ENCODE measurements around the gene F10.
"Not testable (repeated sequence)": the region's sequence is repeated elsewhere in the genome, so short reads cannot be mapped to it uniquely, and the experiment has no call there.

F10 gene

DNA sequence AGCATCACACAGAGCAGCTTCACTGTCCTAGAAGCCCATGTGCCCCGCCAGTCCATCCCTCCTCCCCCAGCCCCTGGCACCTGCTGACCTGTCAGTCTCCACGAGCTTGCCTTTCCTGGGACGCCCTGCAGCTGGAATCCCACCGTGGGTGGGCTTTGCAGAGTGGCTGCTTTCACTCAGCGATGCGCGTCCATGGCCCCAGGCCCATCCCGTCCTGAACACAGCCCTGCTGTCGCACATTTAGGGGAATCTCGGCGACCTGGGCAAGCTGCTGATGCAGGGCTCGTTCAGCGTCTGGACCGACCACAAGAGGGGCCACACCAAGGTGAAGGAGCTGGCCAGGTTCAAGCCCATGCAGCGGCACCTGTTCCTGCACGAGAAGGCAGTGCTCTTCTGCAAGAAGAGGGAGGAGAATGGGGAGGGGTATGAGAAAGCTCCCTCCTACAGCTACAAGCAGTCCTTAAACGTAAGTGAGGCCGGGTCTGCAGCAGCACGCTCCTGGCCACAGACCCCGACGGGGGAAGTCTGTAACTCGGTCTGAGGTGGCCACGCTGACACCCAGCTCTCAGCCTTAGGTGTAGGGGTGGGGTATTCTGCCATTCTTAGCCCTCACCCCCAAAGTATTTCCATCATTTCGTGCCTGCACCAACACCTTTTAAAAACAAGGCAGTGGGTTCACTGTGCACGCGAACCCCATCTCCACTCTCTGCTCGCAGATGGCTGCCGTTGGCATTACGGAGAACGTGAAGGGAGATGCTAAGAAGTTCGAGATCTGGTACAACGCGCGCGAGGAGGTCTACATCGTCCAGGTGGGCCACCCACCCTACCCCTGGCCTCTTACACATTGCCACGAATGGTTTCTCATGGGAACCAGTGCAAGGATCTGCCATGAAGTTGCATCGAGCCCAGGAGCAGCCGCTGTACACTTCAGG, 35.3 kb upstream of the F10 start:
- DNase-seq, result no peak

DNA sequence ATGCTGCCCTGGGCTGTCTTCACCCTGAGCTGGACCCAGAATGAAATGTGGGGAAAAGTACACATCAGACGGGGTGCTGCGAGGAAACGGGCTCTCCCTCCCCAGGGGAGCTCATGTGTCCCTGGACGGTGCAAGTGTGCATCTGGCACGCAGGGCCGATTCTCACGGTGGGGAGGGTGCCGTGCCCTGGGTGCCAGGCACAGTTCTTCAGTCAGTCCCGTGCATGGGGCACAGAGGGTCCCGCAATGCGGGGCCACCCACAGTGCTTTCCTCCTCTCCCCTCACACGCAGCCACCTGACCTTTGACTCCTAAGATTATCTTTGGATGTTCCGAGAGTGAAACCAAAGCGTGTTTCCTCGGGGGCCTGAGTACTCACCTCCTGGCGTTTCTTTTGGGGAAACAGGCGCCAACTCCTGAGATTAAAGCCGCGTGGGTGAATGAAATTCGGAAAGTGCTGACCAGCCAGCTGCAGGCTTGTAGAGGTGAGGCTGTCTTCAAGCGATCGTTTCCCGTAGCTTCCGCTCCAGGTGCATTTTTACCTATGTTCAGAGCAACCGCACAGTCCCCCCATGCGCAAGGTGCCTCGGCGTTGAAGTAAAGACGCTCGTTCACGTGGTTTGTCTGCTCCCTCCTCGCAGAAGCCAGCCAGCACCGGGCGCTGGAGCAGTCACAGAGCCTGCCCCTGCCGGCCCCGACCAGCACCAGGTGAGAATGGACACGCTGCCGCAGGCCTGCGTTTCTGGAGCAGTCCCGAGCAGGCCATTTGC, 34.5 kb upstream of the F10 start:
- DNase-seq, result no peak

DNA sequence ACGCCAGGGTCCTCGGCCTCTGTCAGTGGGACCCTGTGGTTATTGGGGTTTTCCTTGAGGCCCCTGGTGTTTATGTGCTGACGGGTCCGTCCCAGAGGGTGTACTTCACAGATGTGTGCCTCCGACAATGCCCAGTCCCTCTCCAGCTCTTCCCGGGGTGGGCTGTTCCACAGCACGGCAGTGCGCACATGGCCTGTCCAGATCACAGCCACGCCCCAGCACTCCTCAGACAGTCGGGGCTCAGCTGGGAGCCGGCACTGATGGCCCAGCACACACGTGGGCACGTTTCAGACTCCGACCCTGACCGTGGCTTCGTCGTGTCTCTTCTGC, 33.9 kb upstream of the F10 start:
- DNase-seq, result no peak

DNA sequence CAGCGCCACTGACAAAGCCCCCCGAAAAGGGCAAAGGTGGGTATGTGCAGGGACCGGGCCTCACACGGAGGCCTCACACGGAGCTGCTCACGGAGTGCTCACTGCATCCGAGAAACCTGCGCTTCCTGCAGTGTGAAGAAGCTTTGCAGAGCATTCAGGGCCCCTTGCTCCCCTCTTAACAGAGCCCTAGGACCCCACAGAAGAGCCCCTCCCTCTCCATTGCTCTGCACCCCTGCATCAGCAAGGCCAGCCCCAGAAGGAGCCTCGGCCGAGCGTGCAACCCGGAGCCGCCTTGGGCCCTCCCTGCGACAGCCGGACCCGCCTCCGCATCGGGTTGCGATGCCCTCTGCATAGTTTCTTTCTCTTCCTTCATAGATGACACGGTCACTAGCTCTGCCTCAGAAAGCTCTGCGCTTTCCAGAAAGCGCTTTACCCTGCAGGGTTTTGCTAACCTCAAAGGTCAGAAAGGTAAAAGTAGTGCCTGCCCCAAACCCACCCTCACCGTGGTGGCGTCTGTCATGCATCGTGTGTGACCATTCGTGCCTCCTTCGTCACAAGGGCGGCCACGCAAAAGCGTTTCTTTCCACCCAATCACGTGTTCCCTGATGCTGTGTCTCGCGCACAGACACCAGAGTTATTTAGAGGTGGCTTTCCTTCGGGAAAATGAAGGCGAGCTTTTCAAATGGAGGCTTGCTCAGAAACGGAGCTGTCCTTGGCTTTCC, 32.7 kb upstream of the F10 start:
- no peak for DNase-seq

DNA sequence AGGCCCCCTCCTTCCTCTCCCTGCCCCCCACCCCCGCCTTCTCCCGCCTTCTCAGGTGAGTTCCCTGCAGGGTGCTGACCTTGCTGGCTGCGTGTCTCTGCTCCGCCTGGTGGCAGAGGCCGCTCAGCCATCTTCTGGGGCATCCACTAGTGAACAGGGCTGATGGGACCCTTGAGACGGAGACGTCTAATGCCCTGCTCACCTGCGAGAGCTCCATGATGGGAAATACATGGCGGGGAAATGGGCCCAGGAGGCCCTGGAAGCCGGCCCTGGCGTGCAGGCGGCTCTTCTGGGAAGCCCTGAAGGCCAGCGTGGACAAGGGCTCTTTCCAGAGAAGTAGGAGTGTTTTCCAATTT, 32.2 kb upstream of the F10 start:
- no peak for DNase-seq

DNA sequence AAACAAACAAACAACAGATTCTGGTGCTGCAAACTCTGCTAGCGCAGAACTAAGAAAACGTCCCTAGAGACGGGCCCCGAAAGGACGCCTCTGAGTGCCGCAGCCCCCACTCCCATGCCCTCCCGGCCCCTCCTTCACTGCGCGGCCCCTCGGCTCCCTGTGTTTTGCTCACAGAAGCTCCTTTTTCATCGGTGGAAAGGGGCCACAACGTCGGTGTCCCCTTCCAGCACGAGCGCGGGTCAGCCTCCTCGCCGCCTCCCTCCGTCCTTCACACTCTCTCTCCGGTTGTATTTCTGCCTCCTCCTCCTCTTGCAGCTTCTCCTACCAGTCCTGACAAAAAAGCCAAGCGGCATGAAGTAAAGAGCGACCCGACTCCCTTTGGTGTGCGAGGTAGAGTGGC, 31.8 kb upstream of the F10 start:
- no peak for DNase-seq

DNA sequence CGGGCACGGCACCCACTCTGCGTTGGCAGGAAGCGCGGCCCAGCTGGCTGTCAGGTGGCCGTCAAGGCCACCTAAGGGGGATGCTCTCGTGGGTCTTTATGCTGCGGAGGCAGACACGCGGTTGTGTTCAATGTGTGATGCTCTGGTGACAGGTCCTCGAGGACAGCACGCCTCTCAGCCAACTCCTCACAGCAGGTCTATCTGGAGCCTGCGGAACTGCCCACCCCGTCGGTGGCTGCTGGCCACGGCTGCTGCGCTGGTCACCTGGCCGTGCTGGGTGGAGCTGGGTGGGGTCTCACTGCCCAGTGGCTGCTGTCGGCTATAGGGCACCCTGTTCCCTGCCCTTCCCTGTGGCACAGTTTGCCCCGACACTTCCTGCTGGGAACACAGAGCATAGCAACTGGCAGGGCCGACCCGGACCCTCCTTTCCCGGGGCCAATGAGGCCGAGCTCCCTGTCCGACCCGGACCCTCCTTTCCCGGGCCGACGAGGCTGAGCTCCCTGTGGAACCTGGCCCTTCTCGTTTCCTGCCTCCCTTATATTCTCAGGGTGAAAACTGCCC, 31.3 kb upstream of the F10 start:
- DNase-seq, result no peak

DNA sequence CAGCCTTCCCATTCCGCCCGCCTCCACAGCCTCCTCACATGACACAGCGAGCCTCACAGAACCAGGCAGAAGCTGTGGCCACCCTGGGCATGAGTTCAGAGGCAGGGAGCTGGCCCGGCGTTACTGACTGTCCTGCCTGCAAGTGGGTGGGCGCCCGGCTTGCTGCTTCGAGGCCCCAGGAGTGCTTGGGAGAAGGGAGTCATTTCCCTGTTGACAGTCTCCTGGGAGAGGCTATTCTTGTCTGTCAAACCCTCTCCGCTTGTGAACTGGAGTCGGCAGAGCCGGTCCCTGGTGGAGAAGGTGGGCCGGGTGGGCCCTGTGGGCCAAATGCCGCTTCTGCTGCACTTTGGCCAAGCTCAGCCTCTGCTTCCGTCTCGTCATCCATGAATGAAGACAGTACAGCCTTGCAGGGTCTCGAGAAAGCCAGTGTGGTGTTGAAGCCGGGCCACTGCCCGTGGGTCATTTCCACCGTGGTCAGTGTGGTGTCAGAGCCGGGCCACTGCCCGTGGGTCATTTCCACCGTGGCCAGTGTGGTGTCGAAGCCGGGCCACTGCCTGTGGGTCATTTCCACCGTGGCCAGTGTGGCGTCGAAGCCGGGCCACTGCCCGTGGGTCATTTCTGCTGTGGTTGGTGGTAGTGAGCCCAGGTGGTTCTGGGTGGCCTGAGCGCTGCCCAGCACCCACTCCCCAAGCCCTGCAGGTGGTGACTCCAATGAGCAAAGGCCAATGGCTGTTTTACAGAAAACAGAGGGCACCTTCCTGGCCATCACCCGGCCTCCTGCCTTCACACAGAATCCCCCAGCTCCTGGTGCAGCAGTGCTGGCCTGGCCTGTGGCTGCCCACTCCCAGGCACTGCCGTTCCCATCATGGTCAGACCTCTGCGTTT, 30.5 kb upstream of the F10 start:
- DNase-seq, result no peak

DNA sequence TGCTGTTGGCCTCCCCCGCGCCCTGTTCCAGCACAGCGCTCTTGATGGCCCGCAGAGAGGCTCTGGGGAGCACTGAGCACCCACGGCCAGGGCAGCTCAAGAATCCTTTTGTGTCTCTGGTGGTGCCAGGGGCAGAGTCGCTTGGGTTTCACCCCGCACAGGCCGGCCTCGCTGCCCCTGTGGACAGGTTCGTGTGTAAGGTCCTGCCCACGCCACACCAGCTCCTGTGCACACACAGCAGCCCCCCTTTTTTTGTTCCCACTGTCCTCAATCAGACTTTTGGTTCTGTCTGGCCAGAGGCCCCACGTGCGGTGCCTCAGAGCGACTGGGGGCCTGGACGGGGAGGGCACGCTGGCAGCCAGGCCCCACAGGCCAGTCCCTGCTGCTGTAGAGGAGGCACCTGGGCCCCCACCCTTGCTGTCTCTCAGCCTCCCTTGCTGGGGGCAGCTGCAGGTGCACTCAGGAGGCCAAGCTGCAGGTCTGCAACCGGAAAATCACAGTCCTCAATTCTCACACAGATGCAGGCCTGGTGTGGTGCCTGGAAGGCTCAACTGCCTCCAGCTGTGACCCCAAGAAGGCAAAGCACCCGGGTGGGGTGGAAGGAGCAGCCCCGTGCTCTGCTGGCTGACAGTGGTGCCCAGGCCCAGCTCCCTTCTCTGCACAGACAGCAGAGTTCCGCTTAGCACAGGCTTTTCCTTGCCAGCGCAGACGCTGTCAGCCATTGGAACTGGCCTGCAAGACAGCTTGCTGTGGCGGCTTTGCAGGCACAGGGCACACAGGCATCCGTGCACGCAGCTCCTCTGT, 29.6 kb upstream of the F10 start:
- DNase-seq, result no peak

DNA sequence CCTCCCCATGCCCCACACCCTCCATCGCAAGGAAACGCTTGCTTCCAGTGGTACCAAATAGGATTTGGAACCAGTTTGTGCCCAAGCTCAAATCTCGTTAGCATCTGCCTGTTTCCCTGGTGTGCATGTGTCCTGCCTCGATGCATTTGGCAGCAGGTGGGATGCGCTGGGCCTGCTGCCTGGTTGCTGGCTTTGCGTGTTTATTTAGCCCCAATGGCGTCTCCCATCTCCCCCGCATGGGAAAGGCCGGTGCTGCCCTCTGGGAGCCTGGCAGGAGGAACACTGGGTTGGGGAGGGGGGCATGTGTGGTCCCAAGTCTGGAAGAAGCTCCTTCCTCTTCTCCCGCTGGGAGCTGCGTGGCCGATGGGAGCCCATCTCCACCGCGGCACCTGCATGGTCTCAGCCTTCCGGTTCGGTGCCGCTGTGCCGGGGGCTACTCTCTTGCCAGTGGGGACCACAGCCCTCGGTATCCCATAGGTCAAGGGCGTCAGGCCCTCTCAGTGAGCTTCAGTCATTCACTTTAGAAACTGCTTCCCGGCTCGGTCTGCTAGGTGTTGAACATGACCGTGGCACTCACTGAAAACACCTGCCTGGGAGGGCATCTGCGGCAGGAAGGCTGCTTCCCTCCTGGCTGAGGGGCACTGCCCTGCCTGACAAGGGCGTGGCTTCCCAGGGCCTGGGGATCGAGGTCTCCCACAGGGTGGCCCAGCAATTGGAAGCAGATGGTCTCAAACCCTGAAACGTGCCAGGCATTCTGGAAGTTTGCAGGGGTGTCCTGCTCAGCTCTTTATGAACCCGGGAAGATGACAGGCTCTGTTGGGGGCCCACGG, 28.8 kb upstream of the F10 start:
- DNase-seq, result no peak

DNA sequence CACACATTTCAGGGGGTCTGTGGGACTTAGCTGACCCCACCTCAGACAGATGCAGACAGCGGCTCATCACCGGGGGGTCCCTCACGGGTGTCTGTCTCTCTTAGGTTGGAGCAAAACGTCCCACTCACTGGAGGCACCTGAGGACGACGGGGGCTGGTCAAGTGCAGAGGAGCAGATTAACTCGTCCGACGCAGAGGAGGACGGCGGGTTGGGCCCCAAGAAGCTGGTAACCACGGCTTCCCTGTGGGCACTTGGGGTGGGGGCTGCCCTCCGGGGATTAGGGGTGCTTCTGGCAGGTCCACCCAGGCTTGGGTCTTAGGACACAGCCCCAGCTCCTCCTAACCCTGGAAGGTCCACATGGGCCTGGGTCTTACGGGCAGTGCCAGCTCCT, 28.2 kb upstream of the F10 start:
- DNase-seq, result no peak

DNA sequence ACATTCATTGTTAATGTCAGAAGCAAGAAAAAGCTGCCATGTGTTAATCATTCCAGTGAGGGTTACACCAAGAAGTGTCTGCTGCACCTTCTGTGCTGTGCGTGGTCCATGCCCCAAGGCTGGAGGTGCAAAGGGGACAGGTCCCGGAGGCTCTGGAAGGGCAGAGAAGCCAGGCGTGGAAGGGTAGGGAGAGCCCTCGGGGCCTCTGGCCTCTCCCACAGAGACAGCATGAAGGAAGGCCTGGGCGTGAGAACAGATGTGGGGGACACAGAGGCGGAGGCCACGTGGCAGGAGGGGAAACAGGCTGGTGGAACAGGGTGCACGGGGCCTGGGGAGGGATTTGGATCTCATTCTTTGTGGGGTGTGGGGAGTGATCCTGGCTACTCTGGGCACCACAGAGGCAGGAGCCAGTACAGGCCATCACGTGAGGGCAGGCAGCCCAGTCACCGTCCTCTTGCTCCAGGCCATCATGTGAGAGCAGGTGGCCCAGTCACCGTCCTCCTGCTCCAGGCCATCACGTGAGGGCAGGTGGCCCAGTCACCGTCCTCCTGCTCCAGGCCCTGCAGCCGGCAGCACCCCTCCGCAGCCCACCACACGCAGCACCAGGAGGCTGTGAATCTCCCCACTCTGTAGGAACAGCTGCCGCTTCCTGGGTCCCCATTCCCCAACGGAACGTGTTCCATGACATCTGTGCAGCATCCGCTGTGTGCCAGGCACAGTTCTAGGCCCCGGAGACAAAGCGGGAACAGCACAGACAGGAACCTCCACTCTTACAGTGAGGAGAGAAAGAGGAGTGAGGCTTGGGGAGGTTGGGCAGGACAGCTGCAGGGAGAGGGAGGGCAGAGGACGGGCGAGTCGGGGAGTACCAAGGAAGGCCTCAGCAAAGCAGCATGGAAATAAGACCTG, 27.2 kb upstream of the F10 start:
- no peak for DNase-seq

DNA sequence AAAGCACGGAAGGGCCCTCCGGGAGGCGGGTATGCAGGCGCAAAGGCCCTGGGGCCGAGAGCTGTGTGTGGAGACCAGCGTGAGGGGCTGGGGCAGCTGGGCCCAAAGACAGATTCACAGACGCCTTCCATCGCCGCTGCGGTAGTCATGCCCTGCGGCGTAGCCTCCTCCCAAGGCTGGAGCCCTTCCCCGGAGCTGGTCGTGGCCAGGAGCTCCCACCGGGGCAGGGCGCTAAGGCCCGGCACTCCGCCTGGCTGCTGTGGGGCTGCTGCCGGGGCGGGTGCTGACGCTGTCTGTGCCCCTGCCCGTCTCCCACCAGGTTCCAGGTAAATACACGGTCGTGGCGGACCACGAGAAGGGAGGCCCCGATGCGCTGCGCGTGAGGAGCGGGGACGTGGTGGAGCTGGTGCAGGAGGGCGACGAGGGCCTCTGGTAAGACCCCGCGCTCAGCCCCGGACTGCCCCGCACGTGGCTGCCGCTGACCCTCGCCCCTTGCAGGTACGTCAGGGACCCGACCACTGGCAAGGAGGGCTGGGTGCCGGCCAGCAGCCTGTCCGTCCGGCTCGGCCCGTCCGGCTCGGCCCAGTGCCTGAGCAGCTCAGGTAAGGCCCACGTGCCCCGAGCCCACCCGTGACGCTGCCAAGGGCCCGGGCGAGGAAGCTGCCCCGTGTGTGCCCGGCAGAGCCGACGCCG, 26.4 kb upstream of the F10 start:
- DNase-seq, result no peak

DNA sequence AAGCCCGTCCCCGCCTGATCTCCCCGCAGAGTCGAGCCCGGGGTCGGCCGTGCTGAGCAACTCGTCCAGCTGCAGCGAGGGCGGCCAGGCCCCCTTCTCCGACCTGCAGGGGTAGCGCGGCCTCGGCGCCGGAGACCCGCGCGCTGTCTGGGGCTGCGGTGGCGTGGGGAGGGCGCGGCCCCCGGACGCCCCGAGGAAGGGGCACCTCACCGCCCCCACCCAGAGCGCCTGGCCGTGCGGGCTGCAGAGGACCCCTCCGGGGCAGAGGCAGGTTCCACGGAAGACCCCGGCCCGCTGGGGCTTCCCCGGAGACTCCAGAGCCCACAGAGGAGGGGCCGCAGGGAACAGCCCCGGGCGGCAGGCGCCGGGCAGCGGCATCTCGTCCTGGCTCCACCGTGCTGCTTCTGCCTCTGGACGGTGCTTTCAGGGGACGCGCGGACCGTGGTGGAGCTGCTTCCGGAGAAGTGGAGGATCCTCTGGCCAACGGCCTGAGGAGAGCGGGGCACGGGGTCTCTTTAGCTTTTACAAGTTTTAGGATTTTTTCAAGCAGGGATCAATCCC, 25.8 kb upstream of the F10 start:
- DNase-seq, result no peak

DNA sequence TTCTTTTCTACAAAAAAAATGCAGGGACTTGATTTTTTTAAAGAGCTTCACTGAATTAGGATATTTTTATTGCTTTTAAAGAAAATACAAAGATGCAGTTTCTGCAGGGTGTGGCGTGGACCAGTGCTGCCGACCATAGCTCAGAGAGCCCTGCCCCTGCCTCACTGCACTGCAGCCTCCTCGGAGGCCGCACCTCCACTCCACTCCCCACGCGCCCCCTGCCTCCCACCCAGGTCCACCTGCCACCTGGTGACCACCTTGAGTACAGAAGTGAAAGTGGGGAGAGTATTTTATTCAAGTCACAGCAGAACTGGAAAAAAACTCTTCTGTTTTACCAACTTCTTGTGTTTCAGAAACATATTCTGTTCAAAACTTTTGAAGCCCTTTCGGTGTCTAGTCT, 24.9 kb upstream of the F10 start:
- DNase-seq, result no peak

DNA sequence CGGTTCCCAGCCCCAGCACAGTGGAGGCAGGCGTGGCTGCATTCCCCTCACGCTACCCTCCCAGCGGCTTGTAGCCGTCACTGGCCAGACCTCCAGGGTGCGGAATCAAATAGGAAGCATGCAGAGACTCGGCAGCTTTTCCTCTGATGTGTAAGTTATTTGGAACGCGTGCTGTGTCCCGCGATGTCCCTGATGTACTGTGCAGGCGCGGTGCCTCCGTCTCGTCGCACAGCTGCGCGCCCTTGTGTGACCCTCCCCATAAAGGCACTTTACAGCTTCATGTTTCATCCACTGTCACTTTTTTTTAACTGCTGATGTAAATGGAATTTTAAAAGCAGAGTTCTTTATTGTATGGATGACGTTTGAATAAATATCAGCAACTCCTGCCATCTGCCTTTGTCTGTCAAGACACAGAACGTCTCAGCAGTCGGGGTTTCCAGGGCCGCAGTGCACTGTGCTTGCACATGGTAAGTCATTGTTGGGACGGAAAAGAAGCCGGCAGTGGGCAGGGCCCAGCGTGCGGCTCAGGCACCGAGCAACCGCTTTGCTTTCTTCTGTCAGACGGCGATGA, 24.4 kb upstream of the F10 start:
- no peak for DNase-seq

DNA sequence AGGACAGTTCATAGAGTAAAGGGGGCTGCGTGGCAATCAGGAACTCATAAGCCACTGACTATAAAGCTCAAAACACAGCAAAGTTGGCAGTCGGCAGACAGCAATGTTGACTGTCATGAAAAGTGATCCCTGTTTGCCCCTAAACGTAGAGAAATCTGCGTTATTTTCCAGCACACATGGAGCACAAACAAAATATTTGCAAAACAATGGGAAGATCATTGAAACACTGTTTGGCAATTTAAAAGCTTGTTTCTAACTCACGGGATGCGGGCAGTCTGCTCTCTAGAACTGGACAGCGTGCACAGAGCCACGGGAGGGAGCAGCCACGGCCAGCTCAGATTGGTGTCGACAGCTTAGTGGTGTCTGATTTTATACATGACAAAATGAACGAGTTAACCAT, 23.5 kb upstream of the F10 start:
- no peak for DNase-seq

DNA sequence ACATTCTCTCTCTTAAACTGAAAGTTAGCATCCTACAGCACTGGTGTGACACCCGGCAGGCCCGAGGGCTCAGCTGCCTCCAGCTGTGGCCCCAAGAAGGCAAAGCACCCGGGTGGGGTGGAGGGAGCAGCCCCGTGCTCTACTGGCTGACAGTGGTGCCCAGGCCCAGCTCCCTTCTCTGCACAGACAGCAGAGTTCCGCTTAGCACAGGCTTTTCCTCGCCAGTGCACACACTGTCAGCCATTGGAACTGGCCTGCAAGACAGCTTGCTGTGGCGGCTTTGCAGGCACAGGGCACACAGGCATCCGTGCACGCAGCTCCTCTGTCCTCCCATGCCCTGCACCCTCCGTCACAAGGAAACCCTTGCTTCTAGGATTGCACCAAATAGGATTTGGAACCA, 20.3 kb upstream of the F10 start:
- not testable (repeated sequence) for DNase-seq

All from COR-L47 (cell line).